Activated T-cell treated with anti-CD3 and anti-CD28 coated beads, Interleukin-2, amount 50 U/mL, for 72 hours (primary cell): ENCODE measurements around the gene SMO. TPM values are rescaled to one million over a fixed set of nuclear protein-coding genes. Genes with fewer than 3 reads are reported as not detected.
"Not testable (repeated sequence)": the region's sequence is repeated elsewhere in the genome, so short reads cannot be mapped to it uniquely, and the experiment has no call there.

Source experiments
- ATAC-seq, 2 donors: fragments of 150-1000 bp; cut with Tn5 transposase; replicated peaks in 1 of 2; 2 replicates each; pipeline ENCODE4 v1.10.0; 2021; ENCODE audit warnings: moderate library complexity in 2 of 2, mild to moderate bottlenecking in 1 of 2
- DNase-seq, 2 donors: peaks; one replicate each; pipeline ENCODE4 v3.0.0; 2021 to 2022; ENCODE audit warnings: mixed read lengths in 1 of 2
- H3K27ac Mint-ChIP-seq: one replicate; pipeline ENCODE4 v1.8.0; 2022; ENCODE audit warnings: mild to moderate bottlenecking, moderate library complexity, mixed read lengths
- H3K27me3 Mint-ChIP-seq: one replicate; pipeline ENCODE4 v1.8.0; 2022; ENCODE audit warnings: low read depth, mixed read lengths
- H3K36me3 Mint-ChIP-seq, 2 donors: one replicate each; pipeline ENCODE4 v1.8.0; 2022; ENCODE audit warnings: mixed read lengths in 2 of 2, mild to moderate bottlenecking in 1 of 2; ENCODE audit not compliant: insufficient read depth in 2 of 2
- H3K4me1 Mint-ChIP-seq: one replicate; pipeline ENCODE4 v1.8.0; 2022; ENCODE audit warnings: low read depth, mixed read lengths
- H3K4me3 Mint-ChIP-seq, 2 donors: one replicate each; pipeline ENCODE4 v1.8.0; 2022; ENCODE audit warnings: mild to moderate bottlenecking in 2 of 2, mixed read lengths in 2 of 2, moderate library complexity in 2 of 2
- H3K9me3 Mint-ChIP-seq, 2 donors: one replicate each; pipeline ENCODE4 v1.8.0; 2022; ENCODE audit warnings: mixed read lengths in 2 of 2
- total RNA-seq, 2 donors: library from RNA; stranded (reverse); gene quantifications; one replicate each; pipeline ENCODE4 v1.2.3, GENCODE V29; 2022

The SMO gene
- total RNA-seq, 2 donors from 2014 or later: 0.84 to 2.0 TPM

DNA sequence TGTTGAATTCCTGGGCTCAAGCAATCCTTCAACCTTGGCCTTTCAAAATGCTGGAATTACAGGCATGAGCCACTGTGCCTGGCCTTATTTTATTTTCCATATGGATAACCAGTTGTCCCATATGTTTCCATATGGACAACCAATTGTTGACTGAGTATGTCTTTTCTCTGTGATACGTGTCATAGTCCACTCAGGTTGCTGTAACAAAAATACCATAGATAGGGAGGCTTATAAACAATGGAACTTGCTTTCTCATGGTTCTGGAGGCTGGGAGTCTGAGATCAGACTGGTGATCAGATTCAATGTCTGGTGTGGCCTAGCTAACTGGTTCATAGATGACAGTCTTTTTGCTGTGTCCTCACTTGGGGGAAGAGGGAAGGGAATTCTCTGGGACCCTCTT lies 55.8 kb downstream of the SMO start:
- ATAC-seq (no peak), DNase-seq (no peak)
- no peaks in the 10 kb centered on the region for H3K9me3 Mint-ChIP-seq
- H3K27me3 Mint-ChIP-seq: no peaks in the 10 kb centered on the region
- H3K4me1 Mint-ChIP-seq: no peaks in the 10 kb centered on the region
- H3K36me3 Mint-ChIP-seq: peaks cover 0 to 2% of the 10 kb centered on the region in 2 donors
- no peak overlapping the region for H3K4me3 Mint-ChIP-seq
- H3K27ac Mint-ChIP-seq: no peak overlapping the region

DNA sequence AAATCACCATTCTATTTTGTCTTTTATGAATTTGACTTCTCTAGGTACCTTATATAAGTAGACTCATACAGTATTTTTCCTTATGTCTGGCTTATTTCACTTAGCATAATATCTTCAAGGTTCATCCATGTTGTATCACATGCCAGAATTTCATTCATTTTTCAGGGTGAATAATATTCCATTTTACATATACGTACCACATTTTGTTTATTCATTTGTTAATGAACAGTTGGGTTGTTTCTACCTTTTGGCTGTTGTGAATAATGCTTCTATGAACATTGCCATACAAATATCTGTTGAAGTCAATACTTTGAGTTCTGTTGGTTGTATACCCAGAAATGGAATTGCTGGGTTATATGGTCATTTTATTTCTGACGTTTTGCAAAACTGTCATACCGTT lies 57.1 kb downstream of the SMO start:
- Mint-ChIP-seq H3K4me3 (no peak overlapping the region), H3K27ac (no peak overlapping the region), H3K27me3 (no peaks in the 10 kb centered on the region), H3K4me1 (peaks cover 1% of the 10 kb centered on the region), H3K9me3 (no peaks in the 10 kb centered on the region), H3K36me3 (no peaks in the 10 kb centered on the region)
- DNase-seq: no peak
- ATAC-seq: no peak

DNA sequence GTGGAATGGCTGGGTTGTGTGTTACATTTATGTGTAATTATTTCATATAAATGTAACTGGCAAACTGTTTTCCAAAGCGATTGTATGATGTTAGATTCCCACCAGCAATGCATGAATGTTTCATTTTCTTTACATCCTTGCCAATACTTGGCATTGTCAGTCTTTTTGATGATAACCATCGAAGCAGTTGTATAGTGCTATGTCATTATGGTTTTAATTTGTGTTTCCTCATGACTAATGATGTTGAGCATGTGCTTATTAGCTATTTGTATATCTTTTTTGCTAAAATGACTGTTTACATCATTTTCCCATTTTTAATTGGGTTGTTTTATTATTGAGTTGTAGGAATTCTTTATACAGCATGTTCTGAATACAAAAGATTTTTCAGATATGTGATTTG lies 58.7 kb downstream of the SMO start:
- no peak for ATAC-seq
- H3K27me3 Mint-ChIP-seq: no peaks in the 10 kb centered on the region

DNA sequence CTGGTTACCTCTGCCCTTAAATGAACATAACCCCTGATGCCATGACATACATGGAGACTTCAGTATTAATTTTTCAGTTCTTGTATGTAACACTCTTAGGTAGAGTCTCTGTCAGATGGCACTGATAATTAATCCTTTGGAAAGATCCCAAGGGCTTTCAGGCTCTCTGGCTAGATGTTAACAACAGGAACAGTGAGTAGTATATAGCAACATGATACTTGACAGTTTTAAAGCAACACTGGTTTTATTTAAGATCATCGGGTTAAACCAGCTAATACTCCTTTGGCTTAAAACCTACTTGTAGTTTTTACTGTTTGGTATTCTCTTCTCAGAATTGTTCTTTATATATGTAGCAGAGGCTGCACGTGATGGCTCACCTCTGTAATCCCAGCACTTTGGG lies 63.7 kb downstream of the SMO start:
- no peaks in the 10 kb centered on the region for H3K27me3 Mint-ChIP-seq
- ATAC-seq (no peak), DNase-seq (no peak)
- H3K36me3 Mint-ChIP-seq: peaks cover 0 to 2% of the 10 kb centered on the region in 2 donors
- H3K27ac Mint-ChIP-seq: no peak overlapping the region
- no peak overlapping the region for H3K4me3 Mint-ChIP-seq
- H3K4me1 Mint-ChIP-seq: peaks cover 7% of the 10 kb centered on the region
- no peaks in the 10 kb centered on the region for H3K9me3 Mint-ChIP-seq

More for the DNA sequence above, 58.7 kb downstream of the SMO start:
- H3K4me3 Mint-ChIP-seq: no peak overlapping the region
- peaks cover 0 to 2% of the 10 kb centered on the region in 2 donors for H3K36me3 Mint-ChIP-seq
- H3K27ac Mint-ChIP-seq: no peak overlapping the region
- H3K9me3 Mint-ChIP-seq: no peaks in the 10 kb centered on the region
- no peak for DNase-seq
- peaks cover 7% of the 10 kb centered on the region for H3K4me1 Mint-ChIP-seq

DNA sequence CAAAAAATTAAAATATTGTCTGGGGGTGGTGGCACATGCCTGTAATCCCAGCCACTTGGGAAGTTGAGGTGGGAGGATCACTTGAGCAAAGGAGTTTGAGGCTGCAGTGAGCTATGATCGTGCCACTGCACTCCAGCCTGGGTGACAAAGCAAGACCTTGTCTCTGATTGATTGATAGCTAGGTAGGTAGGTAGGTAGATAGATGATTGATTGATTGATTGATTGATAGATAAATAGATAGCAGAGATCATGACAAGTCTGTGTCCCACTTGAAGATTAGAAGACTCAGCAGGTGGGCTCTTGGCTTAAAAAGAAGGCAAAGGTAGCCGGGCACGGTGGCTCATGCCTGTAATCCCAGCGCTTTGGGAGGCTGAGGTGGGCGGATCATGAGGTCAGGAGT lies 64.2 kb downstream of the SMO start:
- H3K27me3 Mint-ChIP-seq, H3K4me3 Mint-ChIP-seq, H3K4me1 Mint-ChIP-seq, ATAC-seq, H3K36me3 Mint-ChIP-seq, H3K27ac Mint-ChIP-seq, DNase-seq, H3K9me3 Mint-ChIP-seq: not testable (repeated sequence)

DNA sequence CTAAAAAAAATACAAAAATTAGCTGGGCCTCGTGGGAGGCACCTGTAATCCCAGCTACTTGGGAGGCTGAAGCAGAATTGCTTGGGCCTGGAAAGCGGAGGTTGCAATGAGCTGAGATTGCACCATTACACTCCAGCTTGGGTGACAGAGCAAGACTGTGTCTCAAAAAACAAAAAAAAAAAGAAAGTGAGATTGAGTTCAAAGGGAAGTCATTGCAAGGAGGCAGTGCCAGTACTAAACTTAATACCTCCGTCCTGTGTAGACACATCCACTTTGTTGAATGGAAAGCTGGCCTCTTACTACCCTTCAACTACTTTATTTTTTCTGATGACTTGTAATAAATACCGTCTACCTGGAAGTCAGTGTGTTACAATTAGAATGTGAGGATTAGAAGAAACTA lies 67.4 kb downstream of the SMO start:
- H3K36me3 Mint-ChIP-seq: peaks cover 0 to 2% of the 10 kb centered on the region in 2 donors
- H3K27me3 Mint-ChIP-seq: no peaks in the 10 kb centered on the region
- no peaks in the 10 kb centered on the region for H3K9me3 Mint-ChIP-seq
- H3K4me3 Mint-ChIP-seq: no peak overlapping the region
- ATAC-seq (no peak), DNase-seq (no peak)
- H3K27ac Mint-ChIP-seq: no peak overlapping the region
- peaks cover 22% of the 10 kb centered on the region for H3K4me1 Mint-ChIP-seq

DNA sequence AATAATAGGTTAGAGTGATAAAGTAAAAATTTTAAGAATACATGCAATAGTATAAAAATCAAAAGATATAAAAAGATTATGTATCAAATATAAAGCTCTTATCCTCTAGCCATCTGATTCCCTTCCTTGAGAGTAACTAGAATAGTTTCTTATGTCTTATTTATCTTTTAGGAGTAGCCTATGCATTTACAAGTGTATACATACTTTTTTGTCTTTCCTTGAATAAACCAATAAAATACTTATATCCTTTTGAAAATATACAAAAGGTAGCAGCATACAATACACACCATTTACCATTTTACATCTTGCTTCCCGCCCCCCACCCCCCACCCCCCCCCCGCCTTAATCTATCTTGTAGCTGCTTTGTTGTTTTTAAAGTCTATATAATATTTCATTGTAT lies 67.8 kb downstream of the SMO start:
- peaks cover 20% of the 10 kb centered on the region for H3K4me1 Mint-ChIP-seq
- peaks cover 0 to 2% of the 10 kb centered on the region in 2 donors for H3K36me3 Mint-ChIP-seq
- DNase-seq (no peak), ATAC-seq (no peak)
- H3K27me3 Mint-ChIP-seq: no peaks in the 10 kb centered on the region
- H3K9me3 Mint-ChIP-seq: no peaks in the 10 kb centered on the region
- no peak overlapping the region for H3K27ac Mint-ChIP-seq
- H3K4me3 Mint-ChIP-seq: no peak overlapping the region

DNA sequence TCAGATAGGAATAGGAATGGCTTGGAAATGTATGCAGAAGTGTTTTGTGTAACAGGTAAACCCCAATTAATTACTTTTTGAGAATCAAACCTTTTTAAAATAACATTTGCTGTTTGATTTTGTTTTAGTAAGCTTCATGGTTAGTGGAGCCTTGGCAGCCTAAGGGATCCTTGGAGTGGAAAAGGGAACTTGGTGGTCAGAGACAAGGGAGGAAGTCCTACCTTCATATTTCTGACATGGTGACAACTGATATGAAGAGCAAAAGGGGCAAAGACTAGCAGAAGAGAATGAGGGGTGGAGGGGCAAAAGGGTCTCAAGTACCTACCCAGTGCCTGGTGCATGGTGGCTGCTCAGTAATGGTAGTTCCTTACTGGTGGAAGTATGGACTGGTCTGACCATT lies 68.7 kb downstream of the SMO start:
- Mint-ChIP-seq H3K9me3 (no peaks in the 10 kb centered on the region), H3K4me3 (no peak overlapping the region), H3K4me1 (peaks cover 20% of the 10 kb centered on the region), H3K27ac (no peak overlapping the region), H3K27me3 (no peaks in the 10 kb centered on the region), H3K36me3 (no peaks in the 10 kb centered on the region)
- no peak for DNase-seq
- ATAC-seq: no peak

DNA sequence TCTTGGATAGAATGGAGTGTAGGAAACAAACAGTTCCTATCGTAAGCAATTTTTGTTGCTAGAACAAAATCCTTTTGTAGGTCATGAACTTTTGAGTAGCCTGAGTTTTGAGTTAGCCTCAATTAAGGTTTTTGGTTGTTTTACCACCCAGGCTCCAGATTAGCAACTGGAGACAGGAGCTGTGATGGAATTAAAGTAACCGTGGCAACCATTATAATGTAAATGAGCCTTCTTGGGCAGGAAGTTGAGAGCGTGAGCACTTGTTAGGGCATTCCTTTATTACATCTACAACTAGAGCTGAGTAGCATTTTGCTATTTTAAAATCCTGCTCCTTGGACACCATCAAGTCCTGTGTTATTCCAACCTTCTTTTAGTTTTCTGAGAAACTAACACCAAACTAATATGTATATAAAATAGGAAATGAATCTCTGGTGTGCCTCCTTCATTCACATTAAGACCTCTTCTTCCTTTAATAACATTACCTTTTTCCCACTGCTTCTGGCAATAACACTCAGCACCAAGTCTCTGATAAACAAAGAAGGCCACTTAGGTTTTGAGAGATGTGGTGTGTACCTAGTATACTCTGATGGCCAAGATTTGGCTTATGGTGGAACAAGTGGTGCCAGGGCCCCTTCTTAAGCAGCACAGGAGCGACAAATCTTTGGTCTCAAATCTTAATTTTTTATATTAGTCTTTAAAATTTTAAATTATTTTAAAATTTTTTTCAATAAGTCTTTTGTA lies 70.4 kb downstream of the SMO start:
- no peaks in the 10 kb centered on the region for H3K9me3 Mint-ChIP-seq
- DNase-seq (no peak), ATAC-seq (no peak)
- peak overlapping the region in 1 of 2 donors; percentile 77 for H3K4me3 Mint-ChIP-seq
- H3K4me1 Mint-ChIP-seq: peaks cover 20% of the 10 kb centered on the region
- H3K27me3 Mint-ChIP-seq: no peaks in the 10 kb centered on the region
- H3K27ac Mint-ChIP-seq: no peak overlapping the region
- H3K36me3 Mint-ChIP-seq: no peaks in the 10 kb centered on the region

DNA sequence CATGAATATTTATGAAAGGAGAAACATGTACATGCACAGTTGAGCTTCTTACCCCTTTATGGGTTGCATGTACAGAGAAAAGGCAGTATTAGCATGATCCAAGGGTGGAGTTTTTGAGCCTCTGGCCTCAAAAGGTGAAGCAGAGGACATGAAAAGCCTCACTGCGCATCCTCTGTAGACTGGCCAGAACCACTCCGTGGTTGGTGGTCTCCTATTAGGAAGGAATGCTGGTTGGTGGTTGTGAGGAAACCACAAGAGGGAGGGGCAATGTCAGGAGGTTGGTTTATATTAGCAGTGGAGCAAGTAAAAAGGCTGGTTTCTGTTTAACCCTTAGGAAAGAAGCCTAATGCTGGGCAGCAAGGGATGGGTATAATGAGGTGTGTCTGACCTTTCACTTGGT lies 73.9 kb downstream of the SMO start:
- H3K27me3 Mint-ChIP-seq: no peaks in the 10 kb centered on the region
- H3K27ac Mint-ChIP-seq: no peak overlapping the region
- no peaks in the 10 kb centered on the region for H3K9me3 Mint-ChIP-seq
- no peaks in the 10 kb centered on the region for H3K36me3 Mint-ChIP-seq
- H3K4me1 Mint-ChIP-seq: peaks cover 20% of the 10 kb centered on the region
- ATAC-seq (no peak), DNase-seq (no peak)
- peak overlapping the region in 1 of 2 donors; percentile 25 for H3K4me3 Mint-ChIP-seq

Other genes starting within 250 kb of the SMO start
- 10 to 100 TPM; 62.0 to 81.4 TPM for gene TNPO3, start 133.5 kb upstream of the SMO start, total RNA-seq
- 10 to 100 TPM; 17.3 to 31.5 TPM for gene TSPAN33, start 43.9 kb upstream of the SMO start, total RNA-seq
- 10 to 100 TPM; 40.8 to 44.8 TPM for gene AHCYL2, start 36.4 kb downstream of the SMO start, total RNA-seq
- gene STRIP2, start 245.8 kb downstream of the SMO start, total RNA-seq: 10 to 100 TPM; 73.5 to 79.2 TPM